ENCODE measurements around the gene GPR101.

DNA sequence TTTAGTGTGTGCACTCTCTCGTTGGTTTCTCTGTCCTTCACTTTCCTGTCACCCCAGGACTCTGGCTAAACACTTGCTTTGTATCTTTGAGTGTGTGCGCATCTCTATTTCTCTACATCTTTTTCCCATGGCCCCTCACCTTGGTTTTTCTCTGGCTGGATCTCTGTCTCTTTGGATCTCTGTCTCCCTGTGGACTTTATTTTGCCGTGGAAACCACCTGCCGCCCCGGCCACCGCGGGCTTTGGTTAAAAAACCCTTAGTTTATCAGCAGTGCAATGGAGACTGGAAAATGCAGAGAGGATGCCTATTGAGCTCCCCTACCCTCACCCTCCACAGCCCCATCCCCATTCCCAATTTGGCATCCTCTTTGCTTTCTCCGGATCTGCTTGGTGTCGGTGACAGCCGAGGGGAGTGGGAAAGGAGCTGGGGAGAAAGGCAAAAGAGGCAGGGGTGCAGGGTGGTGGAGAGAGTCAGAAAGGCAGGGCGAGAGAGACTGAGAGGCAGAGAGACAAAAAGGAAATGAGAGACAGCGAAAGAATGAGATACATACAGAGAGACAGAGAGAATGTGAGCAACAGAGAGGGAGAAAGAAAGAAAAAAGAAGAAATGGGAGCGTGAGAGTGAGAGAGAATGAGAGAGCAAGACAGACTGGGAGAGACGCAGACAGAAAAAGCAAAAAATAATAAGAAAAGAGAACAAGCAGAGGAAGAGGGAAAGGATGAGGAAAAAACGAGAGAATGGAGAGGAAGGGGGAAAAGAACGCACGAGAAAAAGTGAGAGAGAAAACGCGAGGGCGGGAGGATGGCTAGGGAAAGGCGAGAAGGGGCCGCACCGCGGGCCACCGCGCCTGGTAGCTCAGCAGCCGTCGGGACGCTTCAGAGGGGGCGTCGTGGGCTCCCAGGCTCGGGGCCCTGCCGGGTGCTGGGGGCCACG, 688 bp downstream of the GPR101 start:
- TF ChIP-seq POLR2A (IDR thresholded peaks at IDR 0.05) (no peak), POLR2AphosphoS5 (IDR thresholded peaks at IDR 0.05) (no peak)
- TF ChIP-seq, protein P1, sequence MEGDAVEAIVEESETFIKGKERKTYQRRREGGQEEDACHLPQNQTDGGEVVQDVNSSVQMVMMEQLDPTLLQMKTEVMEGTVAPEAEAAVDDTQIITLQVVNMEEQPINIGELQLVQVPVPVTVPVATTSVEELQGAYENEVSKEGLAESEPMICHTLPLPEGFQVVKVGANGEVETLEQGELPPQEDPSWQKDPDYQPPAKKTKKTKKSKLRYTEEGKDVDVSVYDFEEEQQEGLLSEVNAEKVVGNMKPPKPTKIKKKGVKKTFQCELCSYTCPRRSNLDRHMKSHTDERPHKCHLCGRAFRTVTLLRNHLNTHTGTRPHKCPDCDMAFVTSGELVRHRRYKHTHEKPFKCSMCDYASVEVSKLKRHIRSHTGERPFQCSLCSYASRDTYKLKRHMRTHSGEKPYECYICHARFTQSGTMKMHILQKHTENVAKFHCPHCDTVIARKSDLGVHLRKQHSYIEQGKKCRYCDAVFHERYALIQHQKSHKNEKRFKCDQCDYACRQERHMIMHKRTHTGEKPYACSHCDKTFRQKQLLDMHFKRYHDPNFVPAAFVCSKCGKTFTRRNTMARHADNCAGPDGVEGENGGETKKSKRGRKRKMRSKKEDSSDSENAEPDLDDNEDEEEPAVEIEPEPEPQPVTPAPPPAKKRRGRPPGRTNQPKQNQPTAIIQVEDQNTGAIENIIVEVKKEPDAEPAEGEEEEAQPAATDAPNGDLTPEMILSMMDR (IDR thresholded peaks at IDR 0.05 in 8 of 11, conservative IDR thresholded peaks at IDR 0.05 in 3 of 11) = no peak

Data from spleen (tissue), 7 donors.